HG03442 (cell line): ENCODE results near the gene PTK7.
A peak's percentile ranks its signal among the peaks of the same experiment; 100 is the strongest.
"Not testable (repeated sequence)": the region's sequence is repeated elsewhere in the genome, so short reads cannot be mapped to it uniquely, and the experiment has no call there.

Experiments
- ATAC-seq: cut with Tn5 transposase; IDR thresholded peaks from one replicate; pipeline ENCODE4 v1.9.1; 2021; ENCODE audit warnings: mild to moderate bottlenecking, moderate library complexity; ENCODE audit not compliant: unreplicated experiment

PTK7 gene

DNA sequence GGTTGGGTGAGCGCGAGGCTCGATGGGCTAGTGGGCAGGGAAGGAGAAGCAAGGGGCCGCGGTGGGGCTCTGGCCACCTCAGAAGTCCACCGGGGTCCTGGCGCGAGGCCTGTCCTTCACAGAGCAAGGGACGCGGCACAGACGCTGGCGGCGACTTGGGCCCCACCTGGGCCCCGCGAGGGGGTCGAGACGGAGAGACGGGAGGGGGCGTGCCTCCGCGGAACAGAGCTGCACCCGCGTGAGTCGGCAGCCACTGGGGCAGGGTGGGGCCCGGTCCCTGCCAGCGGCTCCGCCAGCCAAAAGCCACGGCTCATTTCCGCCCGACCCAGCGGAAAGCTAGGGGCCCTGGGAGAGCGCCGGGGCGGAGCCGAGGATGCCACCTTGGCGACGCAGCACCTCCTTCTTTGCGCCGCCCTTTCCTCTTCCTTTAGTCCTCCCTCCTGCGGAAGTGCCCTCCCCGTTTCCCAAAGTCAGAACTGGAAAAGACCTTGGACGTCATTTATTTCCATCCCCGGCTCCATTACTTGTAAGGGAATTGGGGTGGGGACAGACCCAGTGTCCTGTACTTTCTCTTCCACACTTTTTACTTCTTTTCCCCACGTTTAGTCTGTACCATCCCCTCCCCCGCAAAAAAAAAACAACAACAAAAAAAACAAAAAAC, 22.4 kb upstream of the PTK7 start, which contains the start of gene CUL7:
CUL7 (minus strand) TSS at position 307 of the 661 bp plus-strand sequence. CDS start 1,063 bp downstream, outside the sequence.
- ATAC-seq, result peak; percentile 84

DNA sequence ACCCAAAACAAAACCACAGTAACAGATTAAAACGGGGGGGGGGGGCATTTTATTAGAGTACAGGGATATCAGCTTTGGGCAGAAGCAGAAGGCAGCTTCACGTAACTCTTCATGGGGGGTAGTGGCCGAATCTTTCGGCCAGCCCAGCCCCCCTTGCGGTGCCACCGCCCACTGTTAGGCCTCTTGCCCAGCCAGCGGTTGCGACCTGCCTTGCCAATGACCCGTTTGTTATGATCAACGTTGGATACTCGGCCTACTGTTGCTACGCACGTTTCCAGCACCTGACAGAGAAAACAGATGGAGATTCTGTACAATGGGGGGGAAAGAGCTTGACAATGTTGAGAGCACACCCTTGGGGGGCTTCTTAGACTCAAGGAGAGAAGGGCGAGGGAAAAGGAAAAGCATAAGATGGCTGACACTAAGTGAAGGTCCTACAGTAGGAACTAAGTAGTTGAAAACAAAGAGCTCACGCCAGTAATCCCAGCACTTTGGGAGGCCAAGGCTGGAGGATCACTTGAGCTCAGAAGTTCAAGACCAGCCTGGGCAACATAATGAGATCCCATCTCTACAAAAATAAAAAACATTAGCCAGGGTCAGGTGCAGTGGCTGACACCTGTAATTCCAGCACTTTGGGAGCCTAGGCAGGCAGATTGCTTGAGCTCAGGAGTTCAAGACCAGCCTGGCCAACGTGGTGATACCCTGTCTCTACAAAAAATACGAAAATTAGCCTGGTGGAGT, 21.7 kb upstream of the PTK7 start:
- ATAC-seq, result no peak

GRCh38 chr6:43055966-43056365, 20.1 kb upstream of the PTK7 start:
- ATAC-seq, result no peak

GRCh38 chr6:43058531-43058930, 17.6 kb upstream of the PTK7 start:
- ATAC-seq, result no peak

GRCh38 chr6:43059168-43060033, 16.7 kb upstream of the PTK7 start, which contains the start of the genes KLC4 and MRPL2:
Gene KLC4, plus strand, starts transcription at chr6:43059631. Its CDS starts 1,705 bp downstream, at chr6:43061336.
Gene MRPL2, minus strand, starts transcription at chr6:43059434. Its CDS starts 53 bp downstream, at chr6:43059381.
- peak; percentile 85 for ATAC-seq

GRCh38 chr6:43060034-43060754, 15.9 kb upstream of the PTK7 start:
- no peak for ATAC-seq

DNA sequence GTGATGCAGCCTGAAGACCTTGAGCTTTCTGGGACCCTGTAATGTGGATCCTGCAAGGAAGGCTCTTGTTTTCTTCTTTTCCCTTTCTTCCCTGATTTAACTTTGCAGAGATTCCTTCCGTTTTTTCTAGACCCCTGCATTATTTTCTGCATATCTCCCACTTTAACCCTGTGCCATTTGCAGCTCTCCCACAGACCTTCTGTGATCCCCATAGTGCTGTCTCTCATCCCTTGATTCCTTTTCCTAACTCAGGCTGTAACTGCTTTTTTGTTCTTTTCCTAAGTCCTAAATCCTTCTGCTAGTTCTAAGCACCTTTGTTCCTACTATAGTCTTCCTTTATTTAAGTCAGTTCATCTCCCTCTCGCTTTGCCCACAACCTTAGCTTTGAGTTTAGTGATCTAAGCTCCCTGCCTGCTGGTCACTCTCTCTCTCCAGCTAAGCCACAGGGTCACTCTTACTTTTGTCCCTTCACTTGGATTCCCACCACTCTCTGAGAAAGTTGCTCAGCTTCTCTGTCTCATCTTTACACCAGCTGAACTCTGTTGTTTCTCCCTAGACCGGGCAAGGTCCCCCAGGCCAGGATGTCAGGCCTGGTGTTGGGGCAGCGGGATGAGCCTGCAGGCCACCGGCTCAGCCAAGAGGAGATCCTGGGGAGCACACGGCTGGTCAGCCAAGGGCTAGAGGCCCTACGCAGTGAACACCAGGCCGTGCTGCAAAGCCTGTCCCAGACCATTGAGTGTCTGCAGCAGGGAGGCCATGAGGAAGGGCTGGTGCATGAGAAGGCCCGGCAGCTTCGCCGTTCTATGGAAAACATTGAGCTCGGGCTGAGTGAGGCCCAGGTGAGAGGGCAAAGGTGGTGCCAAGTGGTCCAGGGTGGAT, 15.1 kb upstream of the PTK7 start:
- ATAC-seq, result no peak

DNA sequence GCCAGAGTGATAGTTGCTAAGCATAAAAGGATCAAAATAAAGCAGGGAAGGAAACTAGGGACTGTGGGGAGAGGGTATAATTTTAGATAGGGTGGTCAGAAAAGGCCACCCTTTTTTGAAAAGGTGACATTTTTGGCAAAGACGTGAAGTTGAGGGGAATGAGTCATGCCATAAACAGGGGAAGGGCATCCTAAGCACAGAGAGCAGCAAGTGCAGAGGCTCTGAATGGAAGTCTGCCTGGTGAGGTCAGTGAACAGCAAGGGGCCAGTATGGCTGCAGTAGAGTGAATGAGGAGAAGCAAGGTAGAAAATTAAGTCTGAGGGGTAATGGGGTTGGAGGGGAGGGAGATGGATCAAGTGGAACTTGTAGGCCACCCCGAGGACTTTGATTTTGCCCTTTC, 14.3 kb upstream of the PTK7 start:
- no peak for ATAC-seq

- ATAC-seq, result no peak
These were observed 13.3 kb upstream of the PTK7 start for GRCh38 chr6:43062818-43063217.

- ATAC-seq, result no peak
These were observed 6.0 kb upstream of the PTK7 start for GRCh38 chr6:43070028-43070632.

DNA sequence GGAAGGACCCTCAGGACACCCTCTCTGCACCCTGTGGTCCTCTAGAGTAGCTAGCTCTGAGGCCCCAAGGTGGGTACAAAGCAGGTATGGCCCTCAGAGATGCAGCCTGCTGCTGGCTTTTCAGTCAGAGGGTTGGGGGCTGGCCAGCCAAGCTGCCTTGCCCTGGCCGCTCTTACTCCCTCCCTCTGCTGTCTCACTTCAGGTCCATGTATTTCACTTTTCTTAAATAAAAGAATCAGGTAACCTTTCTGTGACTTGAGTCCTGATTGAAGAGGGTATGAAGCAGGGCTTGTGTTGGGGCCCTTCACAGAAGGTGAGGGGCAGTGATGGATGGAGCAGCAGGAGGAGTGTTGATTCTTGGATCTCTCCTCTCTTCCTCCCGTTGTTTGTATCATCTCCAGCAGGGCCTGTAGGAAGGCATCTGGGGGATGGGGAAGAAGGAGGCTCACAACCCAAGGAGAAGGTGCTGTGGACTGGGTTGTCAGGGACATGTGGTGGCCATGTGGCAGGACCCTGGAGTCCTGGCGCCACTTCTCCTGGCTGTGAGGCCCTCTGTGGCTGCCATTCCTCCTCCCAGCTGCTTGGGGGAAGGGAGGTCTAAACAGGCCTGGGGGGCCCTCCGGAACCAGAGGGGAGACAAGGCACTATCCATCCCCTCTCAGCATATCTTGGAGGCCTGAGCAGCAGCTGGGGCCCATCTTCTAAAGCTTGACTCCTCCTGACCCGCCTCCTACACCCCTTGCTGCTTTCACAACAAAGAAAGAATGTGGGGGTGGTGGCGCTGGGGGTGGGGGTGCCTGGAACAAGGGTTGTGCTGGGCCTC, 1.1 kb upstream of the PTK7 start:
- no peak for ATAC-seq

DNA sequence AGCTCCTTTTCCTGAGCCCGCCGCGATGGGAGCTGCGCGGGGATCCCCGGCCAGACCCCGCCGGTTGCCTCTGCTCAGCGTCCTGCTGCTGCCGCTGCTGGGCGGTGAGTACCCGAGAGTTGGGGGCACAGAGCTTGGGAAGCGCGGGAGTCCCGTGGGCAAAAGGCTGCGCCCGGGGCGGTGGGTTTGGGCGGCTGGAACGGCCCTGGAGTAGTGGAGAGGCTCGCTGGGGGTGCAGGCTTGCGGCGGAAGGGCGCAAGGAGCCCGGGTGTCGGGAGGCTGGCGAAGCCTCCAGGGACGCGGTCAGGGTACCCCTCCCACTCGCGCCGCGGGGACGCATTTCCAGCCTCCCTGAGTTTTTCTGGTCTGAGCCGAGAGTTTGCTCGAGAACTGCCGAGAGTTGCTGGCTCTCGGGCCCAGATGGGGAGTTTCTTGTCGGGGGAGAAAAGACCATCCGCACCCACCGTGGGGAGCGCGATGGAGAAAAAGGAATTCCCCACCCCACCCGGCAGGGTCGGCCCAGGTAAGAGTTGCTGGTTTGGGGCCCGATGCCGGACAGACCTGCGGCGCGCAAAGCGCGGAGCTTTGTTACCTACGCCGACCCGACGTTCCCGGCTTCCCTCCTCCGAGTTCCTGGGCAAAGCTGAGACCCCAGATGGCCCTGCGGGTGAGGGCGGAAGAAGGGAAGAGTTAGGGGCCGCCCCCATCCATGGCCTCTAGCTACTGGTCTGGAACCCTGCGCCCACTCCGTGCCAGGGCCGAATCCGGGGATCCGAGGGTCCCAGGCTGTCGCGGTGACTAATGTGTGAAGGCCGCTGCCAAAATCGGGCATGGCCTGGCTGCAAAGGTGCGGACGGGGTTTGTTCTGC, 584 bp downstream of the PTK7 start:
- no peak for ATAC-seq

GRCh38 chr6:43077333-43077809, 1.3 kb downstream of the PTK7 start:
- no peak for ATAC-seq

- no peak for ATAC-seq
These were observed 1.9 kb downstream of the PTK7 start for GRCh38 chr6:43077981-43078511.

DNA sequence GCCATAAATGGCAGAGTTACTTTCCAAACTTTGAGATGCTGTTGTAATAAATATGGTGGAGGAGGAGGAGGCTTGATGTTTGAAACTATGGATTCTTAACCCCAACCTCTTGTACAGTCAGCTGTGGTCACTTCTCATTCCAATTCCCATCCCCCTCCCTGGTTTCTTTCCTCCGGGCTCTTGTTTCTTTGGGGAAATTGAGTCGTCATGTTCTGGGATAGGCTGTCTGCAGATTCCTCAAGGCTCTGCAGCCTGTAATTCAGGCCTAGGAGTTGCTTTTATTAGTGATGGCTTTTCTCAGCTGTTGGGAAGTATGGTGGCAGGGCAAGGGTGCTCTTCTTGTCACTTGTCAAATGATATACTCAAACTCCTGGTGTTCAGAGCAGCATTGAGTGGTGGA, 2.6 kb downstream of the PTK7 start:
- ATAC-seq, result no peak

DNA sequence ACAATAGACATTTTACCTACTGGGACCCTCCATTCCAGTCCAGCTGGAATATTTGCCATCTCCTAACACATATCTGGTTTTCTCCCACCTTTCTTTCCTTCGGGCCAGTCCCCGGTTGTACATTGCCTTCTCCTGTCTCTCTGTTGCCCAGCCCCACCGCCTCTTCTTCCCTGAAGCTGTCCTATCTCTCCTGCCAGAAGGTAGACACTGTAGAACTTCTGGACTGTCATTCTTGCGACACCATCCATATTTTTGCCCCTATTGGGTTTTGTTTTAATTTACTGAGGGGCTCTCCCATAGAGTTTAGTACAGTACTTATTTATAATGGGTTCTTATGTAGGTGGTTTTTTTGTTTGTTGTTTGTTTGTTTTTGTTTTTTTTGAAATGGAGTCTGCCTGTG, 4.9 kb downstream of the PTK7 start:
- no peak for ATAC-seq

DNA sequence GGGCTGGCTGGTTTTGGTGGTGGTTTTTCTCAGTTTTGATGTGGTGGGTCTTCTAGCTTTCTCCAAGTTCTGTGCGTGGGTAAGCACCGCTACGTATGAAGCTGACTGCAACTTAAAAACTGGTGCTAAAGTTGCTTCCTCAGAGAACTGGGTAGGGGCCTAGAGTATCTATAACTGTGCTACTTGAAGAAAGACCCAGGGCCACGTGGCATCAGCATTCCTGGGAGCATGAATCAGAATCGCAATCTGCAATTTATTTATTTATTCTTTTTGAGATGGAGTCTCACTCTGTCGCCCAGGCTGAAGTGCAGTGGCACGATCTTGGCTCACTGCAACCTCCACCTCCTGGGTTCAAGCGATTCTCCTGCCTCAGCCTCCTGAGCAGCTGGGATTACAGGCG, 5.8 kb downstream of the PTK7 start:
- ATAC-seq, result not testable (repeated sequence)
